ENCODE measurements around the gene LRFN5.

DNA sequence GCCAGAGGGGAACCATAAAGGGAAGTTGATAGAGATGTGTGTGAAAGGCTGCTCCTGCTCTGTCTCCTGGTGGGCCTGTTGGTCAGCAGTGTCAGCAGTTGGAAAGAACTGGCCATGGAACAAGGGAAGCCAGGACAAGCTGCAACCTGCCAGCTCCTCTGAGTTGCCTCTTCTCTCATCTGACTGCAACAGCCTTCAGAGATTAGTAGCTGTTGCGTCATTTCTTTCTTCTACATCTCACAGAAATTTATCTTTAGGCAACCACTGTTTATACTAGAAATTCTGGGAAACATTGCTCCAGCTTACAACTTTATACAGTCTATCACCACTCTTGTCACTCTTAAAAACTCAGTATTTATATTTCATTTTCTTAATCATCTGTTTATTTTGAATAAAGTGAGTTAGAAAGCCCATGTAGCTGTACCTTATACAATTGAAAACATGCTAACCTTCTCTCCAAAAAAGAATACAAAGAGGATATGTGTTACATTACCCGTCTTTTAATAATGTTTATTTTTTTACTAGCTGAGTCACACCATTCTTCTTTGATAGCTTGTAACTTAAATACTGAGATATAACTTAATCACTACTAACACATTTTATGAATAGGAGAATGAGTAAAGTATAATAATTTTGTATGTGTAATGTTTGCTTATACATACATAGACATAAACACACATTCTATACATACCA, 224.2 kb downstream of the LRFN5 start:
- TF ChIP-seq CTCF (IDR thresholded peaks at IDR 0.05) (no peak), POLR2AphosphoS5 (IDR thresholded peaks at IDR 0.05; ENCODE audit: low read depth, low read length) (no peak)

All from Panc1 (cell line).